ENCODE measurements around the gene SEC14L3.

- TF ChIP-seq CTCF (IDR thresholded peaks at IDR 0.05) (no peak), EZH2 (IDR thresholded peaks at IDR 0.05; ENCODE audit: borderline replicate concordance, insufficient read depth, low read depth, low read length, poor library complexity, severe bottlenecking) (no peak)
Measured at GRCh38 chr22:30500628-30501027, 28.8 kb upstream of the SEC14L3 start.
